GM12891 (cell line): ENCODE data around the gene PTPRD.
A peak's percentile ranks its signal among the peaks of the same experiment; 100 is the strongest.

Source experiments
- DNase-seq: peaks from one replicate; pipeline ENCODE4 v3.0.0; 2011; ENCODE audit warnings: low spot score; ENCODE audit not compliant: insufficient read length
- FAIRE-seq: peaks from 2 replicates; lab custom pipeline; 2011; peaks lifted over from hg19 to GRCh38; lab: Jason Lieb, UNC
- PAX5 ChIP-seq: IDR thresholded peaks from 2 replicates; pipeline ENCODE4 v1.6.1; 2011; ENCODE audit warnings: low read length, moderate library complexity, mild to moderate bottlenecking; ENCODE audit not compliant: insufficient read depth, severe bottlenecking
- POLR2A ChIP-seq: IDR thresholded peaks from 2 replicates; pipeline ENCODE4 v1.6.1; 2011; ENCODE audit warnings: low read depth, low read length, control low read depth
- POLR2AphosphoS5 ChIP-seq: IDR thresholded peaks from 2 replicates; pipeline ENCODE4 v1.6.1; 2011; ENCODE audit warnings: low read depth, low read length, control low read depth
- POU2F2 ChIP-seq: IDR thresholded peaks from 2 replicates; pipeline ENCODE4 v1.6.1; 2011; ENCODE audit warnings: low read depth, mild to moderate bottlenecking, control low read depth, low read length, moderate library complexity
- SPI1 ChIP-seq: IDR thresholded peaks from 2 replicates; pipeline ENCODE4 v1.6.1; 2011; ENCODE audit warnings: low read depth, low read length, control low read depth
- TAF1 ChIP-seq: IDR thresholded peaks from 2 replicates; pipeline ENCODE4 v1.6.1; 2011; ENCODE audit warnings: low read depth, low read length, control low read depth

The PTPRD gene

GRCh38 chr9:8694983-8695588, 1917.7 kb downstream of the PTPRD start:
- FAIRE-seq, result no peak
- TF ChIP-seq TAF1, result no peak
- no peak for TF ChIP-seq POLR2A
- TF ChIP-seq POLR2AphosphoS5, result no peak
- TF ChIP-seq POU2F2, result no peak
- TF ChIP-seq SPI1, result no peak
- TF ChIP-seq PAX5, result no peak
- no peak for DNase-seq

DNA sequence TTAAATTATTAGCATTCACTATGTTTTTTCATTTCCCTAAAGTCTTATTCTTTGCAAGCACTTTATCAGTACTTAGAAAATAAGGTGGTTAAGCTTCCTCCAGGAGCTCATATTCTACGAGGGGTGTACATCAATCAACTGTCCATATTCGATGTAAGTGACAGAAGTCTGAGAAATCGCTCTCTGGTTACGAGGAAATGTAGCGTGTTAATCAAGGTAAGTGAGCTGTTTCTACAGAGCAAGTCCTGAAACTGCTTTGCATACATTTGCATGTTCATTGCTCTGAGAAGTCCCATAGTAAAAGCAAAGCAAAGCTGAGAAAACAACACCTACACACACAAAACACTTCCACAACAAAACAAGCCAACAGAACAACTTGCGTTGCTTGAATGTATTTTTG, 1919.3 kb downstream of the PTPRD start:
- TF ChIP-seq PAX5 (no peak), POLR2AphosphoS5 (no peak), POLR2A (no peak), TAF1 (no peak), POU2F2 (no peak), SPI1 (no peak)
- DNase-seq (no peak), FAIRE-seq (no peak)

- FAIRE-seq, result no peak
- no peak for DNase-seq
- TF ChIP-seq POU2F2 (no peak), PAX5 (no peak), POLR2A (no peak), POLR2AphosphoS5 (no peak)
Observed at GRCh38 chr9:8686516-8686915, 1926.3 kb downstream of the PTPRD start.

GRCh38 chr9:8685825-8686224, 1927.0 kb downstream of the PTPRD start:
- no peak for DNase-seq
- FAIRE-seq, result no peak
- TF ChIP-seq PAX5 (no peak), POU2F2 (no peak), POLR2A (no peak), TAF1 (no peak), POLR2AphosphoS5 (no peak), SPI1 (no peak)

DNA sequence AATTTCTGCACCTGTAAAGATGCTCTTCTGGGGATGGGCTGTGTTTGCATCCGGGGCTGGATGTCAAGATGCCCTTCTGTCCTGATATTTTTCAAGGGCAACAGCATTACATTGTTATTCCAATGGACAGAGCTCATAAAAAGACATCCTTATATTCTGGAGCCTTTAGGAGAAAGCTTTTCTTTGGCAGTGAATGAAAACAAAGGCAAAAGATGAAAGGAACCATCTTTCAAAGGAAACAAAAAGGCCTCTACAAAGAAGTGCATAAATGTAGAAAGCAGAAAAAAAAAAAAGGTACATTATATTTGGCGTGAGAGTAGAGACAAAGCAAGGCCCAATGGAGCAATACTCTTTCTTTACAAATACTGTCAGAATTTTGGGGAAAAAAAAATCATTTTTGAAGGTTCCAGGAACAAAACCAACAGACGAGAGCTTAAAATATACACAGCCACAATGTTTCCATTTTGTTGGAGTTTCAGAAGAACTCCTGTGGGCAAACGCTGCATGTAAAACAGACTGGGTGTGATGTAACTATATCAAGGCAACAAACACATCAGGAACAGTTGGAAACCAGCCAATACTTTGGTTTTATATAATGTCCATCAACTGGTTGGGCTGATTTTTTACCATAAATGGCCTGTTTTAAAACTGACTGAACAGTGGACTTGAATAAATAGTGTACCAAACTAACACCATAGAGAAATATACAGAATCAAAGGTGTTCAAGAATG, 1927.7 kb downstream of the PTPRD start:
- DNase-seq (no peak), FAIRE-seq (no peak)
- TF ChIP-seq SPI1, result no peak
- TF ChIP-seq POLR2AphosphoS5, result no peak
- no peak for TF ChIP-seq POLR2A
- TF ChIP-seq TAF1, result no peak
- no peak for TF ChIP-seq PAX5
- no peak for TF ChIP-seq POU2F2

GRCh38 chr9:8683496-8683895, 1929.3 kb downstream of the PTPRD start:
- TF ChIP-seq POLR2A, result no peak
- no peak for TF ChIP-seq SPI1
- no peak for TF ChIP-seq PAX5
- TF ChIP-seq POLR2AphosphoS5, result no peak
- TF ChIP-seq POU2F2, result no peak
- no peak for TF ChIP-seq TAF1
- FAIRE-seq (no peak), DNase-seq (no peak)

- DNase-seq, result no peak
- no peak for FAIRE-seq
- TF ChIP-seq SPI1 (no peak), POLR2A (no peak), POLR2AphosphoS5 (no peak), TAF1 (no peak), POU2F2 (no peak), PAX5 (no peak)
Observed at GRCh38 chr9:8680658-8681057, 1932.1 kb downstream of the PTPRD start.

DNA sequence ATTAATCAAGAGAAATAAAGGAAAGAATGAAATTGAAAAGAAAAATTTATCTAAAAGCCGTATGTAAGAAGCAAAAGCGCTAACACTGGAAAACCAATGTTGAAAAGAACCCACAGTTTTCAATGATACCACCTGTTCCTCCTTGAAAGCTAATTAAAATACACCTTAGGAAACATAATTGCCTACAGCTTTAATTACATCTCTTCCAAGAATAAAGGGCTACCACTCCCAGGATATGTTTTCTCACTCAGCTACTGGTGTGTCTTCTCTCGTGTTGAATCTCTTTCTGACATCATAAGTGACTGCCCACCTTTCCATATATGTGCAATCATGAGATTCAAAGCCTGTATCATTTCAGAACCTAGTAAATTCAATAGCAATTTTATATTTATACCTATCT, 1932.6 kb downstream of the PTPRD start:
- FAIRE-seq, result peak; percentile 23
- TF ChIP-seq PAX5, result no peak
- TF ChIP-seq POLR2AphosphoS5, result no peak
- no peak for TF ChIP-seq SPI1
- no peak for TF ChIP-seq POLR2A
- TF ChIP-seq TAF1, result no peak
- no peak for DNase-seq

GRCh38 chr9:8679371-8679822, 1933.4 kb downstream of the PTPRD start:
- no peak for DNase-seq
- FAIRE-seq, result no peak
- TF ChIP-seq TAF1, result no peak
- no peak for TF ChIP-seq SPI1
- TF ChIP-seq POLR2A, result no peak
- no peak for TF ChIP-seq POU2F2
- TF ChIP-seq PAX5, result no peak
- TF ChIP-seq POLR2AphosphoS5, result no peak

- FAIRE-seq (no peak), DNase-seq (no peak)
- TF ChIP-seq POLR2A, result no peak
Observed at GRCh38 chr9:8677741-8678140, 1935.1 kb downstream of the PTPRD start.
